Measurements from ENCODE around the gene HDAC2. TPM values are rescaled to one million over a fixed set of nuclear protein-coding genes. Genes with fewer than 3 reads are reported as not detected.

HDAC2 gene
- total RNA-seq, 2 experiments from 2014 or later: 93.7 to 95.1 TPM

GRCh38 chr6:113903666-113904330 lies 67.2 kb downstream of the HDAC2 start:
- no peaks in the 10 kb centered on the region for H3K36me3 Mint-ChIP-seq
- H3K27me3 Mint-ChIP-seq: peaks cover 2% of the 10 kb centered on the region
- no peak overlapping the region for H3K4me3 Mint-ChIP-seq
- intact Hi-C loops (cut with micrococcal nuclease): loop anchor here (10.0 kb wide), 1 partner anchor 1119 kb away; no protein-coding TSS in a partner anchor
- CTCF ChIA-PET: interaction anchor here (0.7 kb wide), 1 partner anchor 45 kb away, joined by 3 read pairs; no protein-coding TSS in a partner anchor
- no peak overlapping the region for H3K27ac Mint-ChIP-seq
- H3K4me1 Mint-ChIP-seq (ENCODE audit: low read depth): no peaks in the 10 kb centered on the region
- no peaks in the 10 kb centered on the region for H3K9me3 Mint-ChIP-seq
- POLR2A ChIA-PET: no interaction called here
- no peak for DNase-seq

DNA sequence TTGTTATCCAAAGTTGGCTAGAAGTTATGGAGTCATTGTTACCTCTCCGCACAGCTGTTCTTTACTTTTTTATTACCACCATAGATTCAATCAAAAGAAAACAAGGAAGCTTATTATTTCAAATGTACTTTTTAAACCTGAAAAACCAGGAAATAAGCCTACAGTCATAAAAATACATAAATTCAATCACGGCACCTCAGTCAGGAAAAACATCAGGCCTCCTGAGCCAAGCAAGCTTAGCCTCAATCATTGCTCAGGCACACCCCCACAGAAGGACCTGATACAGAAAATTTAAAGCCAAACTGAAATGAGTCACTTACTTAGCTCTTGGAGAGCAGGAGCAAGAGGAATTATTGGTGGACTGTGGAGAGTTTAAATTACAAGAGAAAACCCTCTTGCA lies 69.5 kb downstream of the HDAC2 start:
- no peak overlapping the region for H3K27ac Mint-ChIP-seq
- intact Hi-C loops (cut with micrococcal nuclease): loop anchor here (10.0 kb wide), 1 partner anchor 1117 kb away; no protein-coding TSS in a partner anchor
- H3K4me3 Mint-ChIP-seq: no peak overlapping the region
- H3K4me1 Mint-ChIP-seq (ENCODE audit: low read depth): no peaks in the 10 kb centered on the region
- no peaks in the 10 kb centered on the region for H3K9me3 Mint-ChIP-seq
- DNase-seq: no peak
- H3K27me3 Mint-ChIP-seq: peaks cover 2% of the 10 kb centered on the region
- no peaks in the 10 kb centered on the region for H3K36me3 Mint-ChIP-seq
- CTCF ChIA-PET: no interaction called here
- POLR2A ChIA-PET: no interaction called here

DNA sequence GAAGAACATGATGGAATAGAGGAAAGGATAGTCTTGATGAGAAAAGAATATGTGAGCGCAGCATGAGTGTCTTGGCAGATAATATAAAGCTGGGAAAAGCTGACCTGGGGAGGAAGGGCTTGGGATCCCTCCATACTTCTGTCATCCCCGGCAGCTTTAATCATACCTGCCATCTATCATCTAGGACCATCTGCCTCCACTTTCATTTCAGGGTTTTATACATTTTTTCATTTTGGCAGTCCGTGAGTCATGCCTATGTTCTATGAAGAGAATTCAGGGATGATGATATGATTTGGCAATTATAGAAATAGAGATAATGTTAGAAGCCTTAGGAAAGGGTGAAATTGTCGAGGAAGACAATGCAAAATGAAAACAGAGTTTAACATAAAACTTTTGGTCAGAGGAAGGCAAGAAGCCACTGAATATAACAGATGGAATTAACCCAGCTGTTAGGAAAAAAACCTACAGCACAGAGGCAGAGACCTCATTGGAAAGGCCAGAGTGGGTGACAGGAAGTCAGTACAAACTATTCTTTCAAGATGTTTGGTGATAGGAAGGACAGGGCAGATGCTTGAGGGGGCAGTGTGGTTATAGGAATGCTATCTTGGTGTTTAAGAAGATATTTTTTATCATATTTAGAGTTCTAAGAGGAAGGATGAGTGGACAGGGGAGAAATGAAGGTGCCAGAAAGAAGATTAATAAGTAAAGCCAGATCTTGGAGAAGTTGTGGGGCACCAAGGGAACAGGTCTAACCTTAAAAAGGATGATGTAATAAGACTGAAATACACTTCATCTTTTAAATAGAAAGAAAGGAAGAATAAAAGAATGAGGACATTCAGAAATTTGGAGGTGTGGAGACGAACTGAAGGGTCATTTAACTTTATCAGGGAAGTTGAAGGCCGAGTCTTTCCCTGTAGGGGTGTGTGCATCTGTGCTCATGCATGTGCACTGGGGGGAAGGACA lies 76.0 kb downstream of the HDAC2 start:
- Mint-ChIP-seq H3K36me3 (no peaks in the 10 kb centered on the region), H3K4me1 (ENCODE audit: low read depth) (no peaks in the 10 kb centered on the region), H3K4me3 (no peak overlapping the region), H3K27me3 (peaks cover 2% of the 10 kb centered on the region), H3K9me3 (peaks cover 6% of the 10 kb centered on the region), H3K27ac (no peak overlapping the region)
- ChIA-PET POLR2A (no interaction called here), CTCF (interaction anchor here (1.5 kb wide), 1 partner anchor 14 kb away, joined by 5 read pairs; no protein-coding TSS in a partner anchor)
- DNase-seq: no peak
- intact Hi-C loops (cut with micrococcal nuclease): no loop called here

- intact Hi-C loops (cut with micrococcal nuclease): no loop called here
- POLR2A ChIA-PET: no interaction called here
- H3K27me3 Mint-ChIP-seq: peaks cover 4% of the 10 kb centered on the region
- H3K9me3 Mint-ChIP-seq: peaks cover 6% of the 10 kb centered on the region
- H3K4me1 Mint-ChIP-seq (ENCODE audit: low read depth): no peaks in the 10 kb centered on the region
- H3K4me3 Mint-ChIP-seq: no peak overlapping the region
- H3K27ac Mint-ChIP-seq: no peak overlapping the region
- CTCF ChIA-PET: no interaction called here
- H3K36me3 Mint-ChIP-seq: no peaks in the 10 kb centered on the region
- no peak for DNase-seq
Observed at GRCh38 chr6:113893866-113894265, 77.1 kb downstream of the HDAC2 start.

DNA sequence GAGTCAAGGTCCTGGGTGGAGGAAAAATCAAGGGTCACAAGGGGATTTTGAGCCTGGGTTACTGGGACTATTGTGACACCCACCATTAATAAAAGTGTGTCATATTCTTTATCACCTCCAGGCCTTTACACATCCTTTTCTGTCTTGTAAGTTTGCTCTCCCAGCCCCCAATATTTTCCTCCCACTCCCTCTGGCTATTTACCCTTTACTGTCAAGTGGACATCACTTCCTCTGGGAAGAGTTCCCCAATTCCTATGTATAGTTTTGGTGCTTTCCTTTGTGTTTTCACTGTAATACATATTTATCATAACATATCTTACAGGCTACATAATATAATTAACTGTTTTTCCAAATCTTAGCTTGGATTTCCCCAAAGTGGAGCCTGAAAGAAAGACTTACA lies 77.5 kb downstream of the HDAC2 start:
- H3K4me1 Mint-ChIP-seq (ENCODE audit: low read depth): no peaks in the 10 kb centered on the region
- ChIA-PET POLR2A (no interaction called here), CTCF (no interaction called here)
- peaks cover 6% of the 10 kb centered on the region for H3K9me3 Mint-ChIP-seq
- H3K27ac Mint-ChIP-seq: no peak overlapping the region
- no peak overlapping the region for H3K4me3 Mint-ChIP-seq
- no peak for DNase-seq
- H3K27me3 Mint-ChIP-seq: peaks cover 4% of the 10 kb centered on the region
- intact Hi-C loops (cut with micrococcal nuclease): no loop called here
- H3K36me3 Mint-ChIP-seq: no peaks in the 10 kb centered on the region

DNA sequence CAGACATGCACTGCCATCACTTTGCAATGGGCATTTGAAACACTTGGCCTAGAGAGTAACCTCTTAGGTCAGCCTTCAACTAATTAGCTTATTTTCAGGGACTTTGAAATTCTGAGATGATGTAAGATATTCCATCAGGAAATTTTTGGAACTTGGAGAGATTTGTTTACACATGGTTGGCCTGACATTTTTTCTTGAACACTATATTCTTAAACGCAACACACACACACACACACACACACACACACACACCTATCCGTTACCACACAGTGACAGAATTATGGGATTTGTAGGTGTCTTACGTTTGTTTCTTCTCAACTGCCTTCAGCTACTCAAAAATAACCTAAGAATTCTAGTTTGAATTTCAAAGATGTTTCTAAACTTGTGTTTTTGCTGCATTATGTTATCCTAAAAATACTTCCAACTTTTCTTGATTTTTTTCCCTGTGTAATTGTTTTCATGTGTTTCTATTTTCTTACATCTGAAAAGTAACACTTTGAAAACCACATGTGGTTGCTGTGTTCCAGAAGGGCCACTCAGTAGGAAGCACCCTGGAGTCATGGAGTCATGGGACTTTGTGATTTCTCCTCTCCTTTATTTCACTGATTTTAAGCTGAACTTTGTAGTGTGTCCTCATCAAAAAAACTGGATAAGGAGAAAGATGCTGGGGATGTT lies 81.9 kb downstream of the HDAC2 start:
- no peaks in the 10 kb centered on the region for H3K36me3 Mint-ChIP-seq
- H3K4me1 Mint-ChIP-seq (ENCODE audit: low read depth): no peaks in the 10 kb centered on the region
- CTCF ChIA-PET: interaction anchor here (0.9 kb wide), 1 partner anchor 20 kb away, joined by 4 read pairs; no protein-coding TSS in a partner anchor
- H3K9me3 Mint-ChIP-seq: peaks cover 6% of the 10 kb centered on the region
- POLR2A ChIA-PET: no interaction called here
- peaks cover 6% of the 10 kb centered on the region for H3K27me3 Mint-ChIP-seq
- no peak for DNase-seq
- intact Hi-C loops (cut with micrococcal nuclease): no loop called here
- no peak overlapping the region for H3K27ac Mint-ChIP-seq
- no peak overlapping the region for H3K4me3 Mint-ChIP-seq

- no peak overlapping the region for H3K4me3 Mint-ChIP-seq
- no peaks in the 10 kb centered on the region for H3K36me3 Mint-ChIP-seq
- intact Hi-C loops (cut with micrococcal nuclease): no loop called here
- CTCF ChIA-PET: interaction anchor here (0.9 kb wide), 1 partner anchor 21 kb away, joined by 4 read pairs; no protein-coding TSS in a partner anchor
- peaks cover 6% of the 10 kb centered on the region for H3K9me3 Mint-ChIP-seq
- no peak for DNase-seq
- no peak overlapping the region for H3K27ac Mint-ChIP-seq
- H3K27me3 Mint-ChIP-seq: peaks cover 6% of the 10 kb centered on the region
- POLR2A ChIA-PET: no interaction called here
- H3K4me1 Mint-ChIP-seq (ENCODE audit: low read depth): no peaks in the 10 kb centered on the region
Observed at GRCh38 chr6:113888493-113888892, 82.5 kb downstream of the HDAC2 start.

DNA sequence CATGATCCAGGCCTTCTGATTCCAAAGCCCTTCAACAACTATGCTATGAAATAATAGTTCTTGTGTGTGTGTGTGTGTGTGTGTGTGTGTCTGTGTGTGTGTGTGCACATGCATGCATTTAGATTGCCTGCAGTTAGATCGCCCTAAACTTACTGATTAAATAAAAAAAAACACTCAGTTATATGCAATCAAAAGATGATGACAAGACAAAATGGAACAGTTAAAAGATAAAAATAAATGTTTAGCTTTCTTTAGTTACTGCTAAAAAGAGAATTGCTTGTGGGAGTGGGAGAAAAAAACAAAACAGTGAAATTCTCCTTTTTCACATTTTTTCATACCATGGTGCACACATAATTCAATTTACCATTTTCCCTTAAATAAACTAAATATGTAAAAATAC lies 84.4 kb downstream of the HDAC2 start:
- Mint-ChIP-seq H3K9me3 (peaks cover 3% of the 10 kb centered on the region), H3K36me3 (no peaks in the 10 kb centered on the region), H3K27ac (no peak overlapping the region), H3K4me3 (no peak overlapping the region), H3K4me1 (ENCODE audit: low read depth) (no peaks in the 10 kb centered on the region), H3K27me3 (peaks cover 10% of the 10 kb centered on the region)
- no peak for DNase-seq
- ChIA-PET POLR2A (no interaction called here), CTCF (no interaction called here)
- intact Hi-C loops (cut with micrococcal nuclease): no loop called here

DNA sequence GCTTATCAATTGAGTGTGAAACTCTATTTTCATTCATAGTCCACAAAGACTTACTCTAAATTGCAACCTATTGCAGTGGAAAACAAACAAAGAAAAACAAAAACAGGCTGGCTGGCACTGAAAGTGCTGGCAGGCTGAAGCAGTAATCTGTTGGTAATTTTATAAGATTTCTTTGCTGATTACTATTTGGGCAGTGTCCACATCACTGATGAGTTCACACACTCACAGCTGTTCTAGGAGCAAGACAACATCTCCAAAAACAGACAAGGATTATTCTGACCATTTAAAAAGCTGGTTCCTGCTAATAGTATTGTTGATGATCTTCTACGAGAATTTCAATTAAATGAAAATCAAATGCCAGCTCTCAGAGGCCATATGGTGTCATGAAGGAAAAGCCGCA lies 86.9 kb downstream of the HDAC2 start:
- intact Hi-C loops (cut with micrococcal nuclease): no loop called here
- ChIA-PET CTCF (no interaction called here), POLR2A (no interaction called here)
- Mint-ChIP-seq H3K27ac (no peak overlapping the region), H3K4me3 (no peak overlapping the region), H3K9me3 (no peaks in the 10 kb centered on the region), H3K4me1 (ENCODE audit: low read depth) (no peaks in the 10 kb centered on the region), H3K27me3 (peaks cover 13% of the 10 kb centered on the region), H3K36me3 (no peaks in the 10 kb centered on the region)
- no peak for DNase-seq

Other genes starting within 250 kb of the HDAC2 start
- gene MARCKS, start 113.8 kb downstream of the HDAC2 start, total RNA-seq: under 1 TPM; 0.07 to 0.15 TPM

Data from activated CD4-positive, alpha-beta memory T cell treated with anti-CD3 and anti-CD28 coated beads for 36 hours (primary cell).